Measurements from ENCODE around the gene SLC6A7.

Gene SLC6A7

DNA sequence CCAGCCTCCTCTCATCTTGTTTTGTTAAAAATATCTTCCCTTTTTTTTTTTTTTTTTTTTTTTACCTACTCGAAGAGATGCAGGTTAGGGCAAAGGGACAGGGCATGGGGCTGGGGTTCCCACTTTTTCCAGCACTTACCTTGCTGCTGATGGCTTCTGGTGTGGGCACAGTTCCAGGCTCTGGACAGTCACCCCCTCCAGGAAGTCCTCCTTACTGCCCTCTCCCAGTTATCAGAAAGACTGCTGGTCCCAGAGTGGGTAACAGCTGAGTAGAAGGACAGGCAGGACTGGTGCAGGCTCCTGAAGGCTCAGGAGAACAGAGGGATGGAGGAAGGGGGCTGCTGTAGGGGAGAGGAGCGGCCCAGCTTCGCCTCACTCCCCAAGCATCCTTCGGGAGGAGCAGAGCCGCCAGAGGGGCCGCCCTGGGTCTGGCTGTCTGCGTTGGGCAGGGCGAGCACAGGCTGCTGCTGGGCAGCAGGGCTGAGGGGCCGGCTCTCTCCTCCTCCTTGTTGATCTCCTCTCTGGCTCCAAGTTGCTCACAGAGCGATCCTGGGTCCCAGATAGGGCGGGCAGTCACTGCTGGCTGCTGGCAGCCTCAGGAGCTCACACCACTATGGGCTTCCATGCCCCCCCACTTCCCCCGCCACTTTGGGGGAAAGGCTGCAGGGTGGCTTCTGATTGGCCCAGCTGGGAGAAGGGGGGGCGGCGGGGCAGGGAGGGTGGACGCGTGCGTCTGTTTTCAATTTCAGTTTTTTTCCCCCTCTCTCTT is 34.4 kb upstream of the SLC6A7 start, which contains the start of gene PDGFRB:
PDGFRB (minus strand) TSS at position 588 of the 769 bp plus-strand sequence. CDS start 18,798 bp downstream, outside the sequence.
- peak; percentile 88 for DNase-seq (ENCODE audit: low spot score)

- DNase-seq (ENCODE audit: low spot score): no peak
These were observed 33.9 kb upstream of the SLC6A7 start for GRCh38 chr5:150156027-150156368.

DNA sequence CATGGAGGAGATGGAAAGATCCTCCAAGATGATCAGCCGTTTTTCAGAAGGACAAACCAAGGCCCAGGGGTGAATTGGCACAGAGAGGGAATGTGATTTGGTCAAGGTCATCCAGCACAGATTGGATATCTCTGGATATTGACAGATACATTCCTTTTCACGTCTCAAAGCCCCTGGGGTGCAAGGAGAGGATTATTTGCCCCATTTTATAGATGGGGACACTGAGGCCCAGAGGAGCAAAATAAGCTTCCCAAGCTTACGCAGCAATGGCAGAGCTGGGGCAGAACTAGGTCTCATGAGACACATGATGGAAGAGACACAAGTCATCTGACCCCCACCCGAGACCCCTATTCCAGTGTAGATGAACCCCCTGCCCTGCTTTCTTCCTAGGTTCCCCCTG is 33.3 kb upstream of the SLC6A7 start:
- no peak for DNase-seq (ENCODE audit: low spot score)

DNA sequence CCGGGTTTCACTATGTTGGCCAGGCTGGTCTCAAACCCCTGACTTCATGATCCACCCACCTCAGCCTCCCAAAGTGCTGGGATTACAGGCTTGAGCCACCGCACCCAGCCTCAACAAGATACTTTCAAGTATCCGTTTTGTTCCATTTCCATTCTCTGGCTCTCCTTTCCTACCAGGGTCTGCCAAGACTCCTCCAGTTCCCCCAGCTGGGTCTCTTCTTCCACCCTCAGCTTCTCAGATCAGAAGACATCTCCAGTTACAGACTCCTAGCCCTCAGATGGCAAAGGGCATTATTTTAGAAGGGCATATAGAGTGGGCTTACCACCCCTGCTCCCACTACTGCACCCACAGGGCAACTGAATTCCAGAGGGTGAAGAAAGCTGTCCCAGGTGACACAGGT is 32.7 kb upstream of the SLC6A7 start:
- no peak for DNase-seq (ENCODE audit: low spot score)

DNA sequence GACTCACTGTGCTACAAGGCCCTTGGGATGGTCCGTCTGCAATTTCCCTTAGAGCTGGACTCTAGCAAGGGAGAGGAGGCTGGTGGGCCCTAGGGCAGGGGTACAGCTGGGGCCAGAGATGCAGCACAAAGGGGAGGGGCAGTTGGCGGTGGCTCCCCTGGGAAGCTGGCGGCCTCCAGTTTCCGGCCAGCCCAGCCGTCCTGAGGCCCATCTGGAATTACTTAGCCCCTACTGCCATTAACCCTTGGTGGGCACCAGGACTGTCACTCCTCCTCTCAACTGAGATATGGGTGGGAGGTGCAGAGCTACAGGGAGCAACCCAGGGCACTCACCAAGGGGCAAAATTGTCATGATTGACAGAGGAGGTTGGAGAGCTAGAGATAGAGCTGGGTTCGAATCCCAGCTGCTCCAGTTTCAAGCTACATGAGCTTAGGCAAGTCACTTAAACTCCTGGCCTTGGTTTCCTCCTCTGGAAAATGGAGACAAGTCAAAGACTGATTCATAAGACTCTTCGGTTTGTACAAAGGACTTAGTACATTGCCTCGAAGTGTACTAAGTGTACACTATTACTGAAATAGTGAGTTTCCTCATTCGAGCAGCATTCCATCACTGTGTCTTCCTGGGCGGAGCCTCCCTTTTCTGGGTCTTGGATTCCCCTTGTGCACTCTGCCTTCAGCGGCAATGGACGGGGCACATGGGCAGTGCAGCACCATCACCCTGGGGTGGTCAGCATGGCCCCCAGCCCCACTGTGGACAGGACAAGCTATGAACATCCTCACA is 31.5 kb upstream of the SLC6A7 start:
- no peak for DNase-seq (ENCODE audit: low spot score)

GRCh38 chr5:150159031-150159430 is 30.8 kb upstream of the SLC6A7 start:
- no peak for DNase-seq (ENCODE audit: low spot score)

DNA sequence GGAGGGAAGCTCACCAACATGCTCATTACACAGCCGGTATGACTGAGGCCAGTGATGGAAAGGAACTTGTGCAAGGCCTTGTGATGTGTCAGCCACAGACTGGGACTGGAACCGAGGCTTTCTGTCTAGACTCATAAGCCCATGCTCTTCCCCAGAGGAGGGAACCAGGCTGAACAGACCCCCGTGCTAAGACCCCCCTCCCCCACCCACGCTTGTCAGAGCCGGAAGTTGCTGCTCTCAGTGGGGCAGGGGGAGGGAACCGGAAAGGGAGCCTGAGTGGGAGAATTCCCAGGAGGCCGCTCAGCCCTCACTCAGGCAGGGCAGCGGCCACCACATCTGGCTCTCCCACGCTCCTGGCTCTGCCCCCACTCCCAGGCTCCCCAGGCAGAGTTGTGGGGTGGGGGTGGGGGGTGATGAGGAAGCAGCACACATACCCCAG is 30.1 kb upstream of the SLC6A7 start:
- DNase-seq (ENCODE audit: low spot score): no peak

DNA sequence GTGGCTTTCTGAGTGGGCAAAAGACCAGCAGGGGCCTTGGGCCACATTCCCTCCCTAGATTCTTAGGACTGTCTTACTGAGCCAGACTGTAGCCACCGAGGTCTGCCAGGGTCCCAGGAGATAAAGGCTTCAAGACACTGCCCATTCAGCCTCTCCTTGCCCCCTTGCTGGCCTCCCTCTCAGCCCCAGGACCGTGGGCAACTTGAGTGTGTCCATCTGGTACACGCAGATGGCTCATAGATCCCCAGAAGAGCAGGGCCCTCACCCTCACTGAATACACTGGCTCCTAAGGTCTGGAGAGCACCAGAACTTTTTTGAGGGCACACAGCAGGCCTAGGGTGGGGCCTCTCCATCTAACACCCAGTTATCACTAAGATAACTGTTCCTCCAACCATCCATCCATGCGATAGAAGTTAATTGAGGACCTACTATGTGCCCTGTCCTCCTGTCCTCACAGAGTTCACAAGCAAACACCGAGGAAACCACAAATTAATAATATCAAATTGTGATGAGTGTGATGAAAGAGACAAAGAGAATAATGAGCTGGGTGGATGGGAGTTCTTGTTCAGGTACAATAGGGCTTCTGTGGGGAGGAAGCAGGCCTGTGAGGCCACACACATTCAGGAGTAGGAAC is 29.3 kb upstream of the SLC6A7 start:
- DNase-seq (ENCODE audit: low spot score): no peak

DNA sequence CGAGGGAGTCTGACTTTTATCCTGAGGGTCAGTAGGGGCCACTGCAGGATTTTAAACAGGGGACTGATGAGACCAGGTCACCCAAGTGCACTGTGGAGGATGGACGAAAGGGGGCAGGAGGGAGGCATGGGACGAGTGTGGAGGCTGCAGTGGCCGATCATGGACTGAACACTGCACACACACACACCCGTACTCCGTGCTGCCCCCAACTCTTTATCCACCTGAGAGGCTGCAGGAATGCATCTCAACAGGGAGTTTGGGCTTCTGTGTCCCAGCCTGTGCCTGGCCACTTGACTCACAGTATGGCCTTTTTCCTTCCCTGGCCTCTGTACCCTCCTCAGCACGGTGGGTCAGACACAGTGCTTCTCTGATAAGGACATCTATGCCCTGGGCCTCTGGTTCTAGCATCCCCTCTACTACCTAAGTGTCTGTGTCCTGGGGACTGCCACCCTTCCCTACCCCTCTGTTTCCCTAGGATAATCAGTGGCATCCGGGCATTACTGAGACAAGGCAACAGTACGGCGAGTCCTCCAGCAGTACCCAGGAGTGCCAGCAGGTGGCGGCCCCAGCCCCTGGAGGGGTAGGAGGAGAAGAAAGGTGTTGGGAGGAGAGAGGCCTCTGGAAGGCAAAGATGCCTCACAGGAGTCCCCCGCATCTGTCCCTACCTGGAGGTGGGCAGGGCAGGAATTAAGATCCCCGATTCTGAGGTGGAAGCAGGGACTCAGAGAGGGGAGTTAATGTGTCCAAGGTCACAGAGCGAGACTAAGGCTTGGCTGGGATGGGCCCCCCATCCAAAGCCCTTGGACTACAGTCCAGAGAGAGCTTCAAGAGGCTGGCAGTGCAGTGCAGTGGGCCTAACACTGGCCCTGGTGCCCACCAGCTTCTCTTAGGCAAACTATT is 28.4 kb upstream of the SLC6A7 start:
- DNase-seq (ENCODE audit: low spot score): peak; percentile 76

- no peak for DNase-seq (ENCODE audit: low spot score)
These were observed 27.7 kb upstream of the SLC6A7 start for GRCh38 chr5:150162142-150162513.

DNA sequence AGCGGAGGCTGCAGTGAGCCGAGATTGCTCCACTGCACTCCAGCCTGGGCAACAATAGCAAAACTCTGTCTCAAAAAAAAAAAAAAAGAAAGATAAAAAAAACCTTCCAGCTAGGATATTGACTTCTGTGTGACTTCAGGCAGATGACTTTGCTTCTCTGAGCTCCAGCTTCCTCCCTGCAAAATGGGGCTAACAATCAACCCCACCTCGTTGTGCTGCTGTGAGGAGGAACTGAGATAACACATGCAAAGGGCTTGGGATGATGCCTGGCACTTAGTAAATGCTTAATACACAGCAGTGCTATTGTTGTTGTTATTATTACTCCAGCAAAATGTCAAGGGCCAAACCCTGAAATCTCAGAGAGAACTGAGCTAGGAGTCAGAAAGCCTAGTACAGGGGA is 26.8 kb upstream of the SLC6A7 start:
- DNase-seq (ENCODE audit: low spot score): no peak

GRCh38 chr5:150163547-150164059 is 26.3 kb upstream of the SLC6A7 start:
- DNase-seq (ENCODE audit: low spot score): no peak

DNA sequence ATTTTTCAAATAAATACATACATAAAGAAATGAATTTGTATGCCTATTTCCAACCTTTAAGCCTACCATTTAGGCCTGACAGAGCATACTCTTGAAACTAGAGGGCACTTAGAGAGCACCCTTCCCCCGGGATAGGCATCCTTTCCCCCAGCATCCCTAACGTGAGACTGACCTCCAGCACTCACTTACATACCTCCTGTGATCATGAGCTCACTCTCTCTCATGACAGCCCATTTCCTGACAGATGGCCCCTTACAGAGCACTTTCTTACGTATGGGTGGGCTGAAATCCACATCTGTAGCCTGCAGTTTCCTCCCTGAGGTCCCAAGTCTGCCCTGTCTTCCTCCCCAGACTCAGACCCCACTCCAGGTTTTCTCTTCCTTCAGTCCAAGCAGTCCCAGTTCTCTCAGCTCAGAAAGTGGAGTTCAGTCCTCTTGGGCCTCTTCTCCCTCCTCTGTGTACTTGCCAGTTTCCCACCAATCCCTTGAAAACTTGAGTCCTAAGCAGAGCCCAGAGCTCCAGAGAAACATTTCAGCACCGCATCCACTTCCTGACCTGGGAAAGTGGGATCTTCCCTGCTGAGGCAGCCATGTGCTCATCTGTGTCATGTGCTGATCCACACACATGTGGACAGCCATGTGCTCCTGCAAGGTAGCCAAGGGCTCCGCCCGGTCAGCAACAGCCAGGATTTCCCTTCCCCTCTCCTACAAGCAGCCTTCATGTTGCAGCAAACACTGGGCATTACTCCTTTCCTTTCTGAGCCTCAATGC is 25.5 kb upstream of the SLC6A7 start:
- DNase-seq (ENCODE audit: low spot score): no peak

- no peak for DNase-seq (ENCODE audit: low spot score)
These were observed 23.7 kb upstream of the SLC6A7 start for GRCh38 chr5:150166037-150166649.

DNA sequence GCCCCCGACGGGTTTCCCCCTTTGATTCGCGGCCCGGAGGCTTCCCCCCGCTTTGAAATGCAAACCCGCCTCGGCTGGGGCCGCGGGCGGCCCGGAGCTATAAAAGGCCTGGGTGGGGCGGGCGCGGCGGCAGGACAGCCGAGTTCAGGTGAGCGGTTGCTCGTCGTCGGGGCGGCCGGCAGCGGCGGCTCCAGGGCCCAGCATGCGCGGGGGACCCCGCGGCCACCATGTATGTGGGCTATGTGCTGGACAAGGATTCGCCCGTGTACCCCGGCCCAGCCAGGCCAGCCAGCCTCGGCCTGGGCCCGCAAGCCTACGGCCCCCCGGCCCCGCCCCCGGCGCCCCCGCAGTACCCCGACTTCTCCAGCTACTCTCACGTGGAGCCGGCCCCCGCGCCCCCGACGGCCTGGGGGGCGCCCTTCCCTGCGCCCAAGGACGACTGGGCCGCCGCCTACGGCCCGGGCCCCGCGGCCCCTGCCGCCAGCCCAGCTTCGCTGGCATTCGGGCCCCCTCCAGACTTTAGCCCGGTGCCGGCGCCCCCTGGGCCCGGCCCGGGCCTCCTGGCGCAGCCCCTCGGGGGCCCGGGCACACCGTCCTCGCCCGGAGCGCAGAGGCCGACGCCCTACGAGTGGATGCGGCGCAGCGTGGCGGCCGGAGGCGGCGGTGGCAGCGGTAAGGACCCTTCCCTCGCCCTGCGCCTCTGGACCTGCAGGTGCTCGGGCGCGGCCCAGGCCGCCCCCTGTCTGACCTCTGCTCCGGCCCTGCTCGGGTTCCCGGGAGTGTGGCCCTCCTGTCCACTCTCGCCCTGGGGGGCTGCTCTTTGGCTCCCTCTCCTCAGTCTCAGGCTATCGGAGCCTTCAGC is 23.0 kb upstream of the SLC6A7 start, which contains the start of gene CDX1:
CDX1 (plus strand) TSS at position 129 of the 862 bp plus-strand sequence; CDS start at position 228, 99 bp downstream.
- no peak for DNase-seq (ENCODE audit: low spot score)

DNA sequence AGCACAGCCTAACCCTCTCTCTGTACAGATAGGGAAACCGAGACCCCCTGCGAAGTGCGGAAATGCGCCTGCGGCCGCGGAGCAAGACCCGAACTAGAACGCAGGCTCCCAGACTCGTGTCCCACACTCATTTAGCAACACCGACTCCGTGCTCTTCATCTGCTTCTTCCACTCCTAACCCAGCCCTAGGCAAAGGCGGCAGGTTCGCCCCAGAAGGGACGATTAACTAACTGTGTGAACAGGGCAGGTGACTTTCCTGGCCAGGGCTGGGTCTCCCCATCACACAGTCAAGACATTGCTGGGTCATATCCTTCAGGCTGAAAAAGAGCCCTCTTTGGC is 22.4 kb upstream of the SLC6A7 start:
- no peak for DNase-seq (ENCODE audit: low spot score)

DNA sequence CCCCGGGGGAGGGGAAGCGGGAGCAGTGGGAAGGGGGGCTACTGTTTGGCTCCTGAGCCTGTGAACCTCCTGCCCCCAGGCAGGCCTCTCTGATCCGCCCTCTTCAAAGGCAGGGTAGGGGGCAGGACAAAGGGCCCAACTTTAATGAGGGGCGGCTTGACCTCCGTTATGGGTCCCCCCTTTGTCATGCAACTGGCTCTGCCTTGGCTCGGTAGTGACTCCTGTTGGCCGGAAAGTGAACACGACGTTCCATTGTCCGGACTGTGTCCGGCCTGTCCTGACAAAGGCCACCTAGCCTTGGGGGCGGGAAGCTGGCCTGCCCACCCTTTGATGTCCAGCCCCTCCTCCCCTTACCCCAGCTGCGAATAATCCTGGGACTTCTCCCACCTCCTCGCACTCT is 22.0 kb upstream of the SLC6A7 start:
- no peak for DNase-seq (ENCODE audit: low spot score)

DNA sequence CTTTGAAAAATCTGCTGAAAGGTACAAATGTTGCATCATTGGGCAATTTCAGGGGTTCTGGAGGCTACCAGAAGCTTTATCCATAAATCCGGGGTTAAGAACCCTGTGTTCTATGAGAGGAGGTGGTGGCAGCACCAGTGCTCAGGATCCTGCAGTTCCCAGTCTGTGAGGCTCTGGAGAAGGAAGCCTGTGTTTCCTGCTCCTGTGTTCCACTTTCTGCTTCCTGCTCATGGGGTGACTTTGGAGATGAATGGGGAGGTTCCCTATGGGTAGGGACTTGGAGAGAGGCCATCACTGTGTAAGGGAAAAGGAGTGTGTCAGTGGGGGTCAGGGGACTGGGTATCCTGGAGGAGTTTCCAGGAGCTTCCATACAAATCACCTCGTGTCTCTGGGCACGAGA is 21.0 kb upstream of the SLC6A7 start:
- no peak for DNase-seq (ENCODE audit: low spot score)

DNA sequence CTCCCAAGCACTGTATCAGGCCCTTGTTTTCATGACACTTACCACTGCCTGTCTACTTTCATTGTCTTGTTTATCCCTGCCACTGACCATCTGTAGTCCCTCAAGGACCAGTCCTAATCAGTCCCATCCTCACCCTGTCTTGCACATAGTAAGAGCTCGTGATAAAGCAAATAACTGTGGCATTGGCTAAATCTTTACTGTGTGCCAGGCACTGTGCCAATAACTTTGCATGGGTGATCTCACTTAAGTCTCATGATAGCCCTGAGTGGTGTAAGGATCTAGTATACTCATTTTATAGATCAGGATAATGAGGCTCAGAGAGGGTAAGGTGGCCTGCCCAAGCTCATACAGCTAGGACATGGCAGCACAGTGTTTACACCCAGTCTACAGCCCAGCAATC is 17.7 kb upstream of the SLC6A7 start:
- no peak for DNase-seq (ENCODE audit: low spot score)

DNA sequence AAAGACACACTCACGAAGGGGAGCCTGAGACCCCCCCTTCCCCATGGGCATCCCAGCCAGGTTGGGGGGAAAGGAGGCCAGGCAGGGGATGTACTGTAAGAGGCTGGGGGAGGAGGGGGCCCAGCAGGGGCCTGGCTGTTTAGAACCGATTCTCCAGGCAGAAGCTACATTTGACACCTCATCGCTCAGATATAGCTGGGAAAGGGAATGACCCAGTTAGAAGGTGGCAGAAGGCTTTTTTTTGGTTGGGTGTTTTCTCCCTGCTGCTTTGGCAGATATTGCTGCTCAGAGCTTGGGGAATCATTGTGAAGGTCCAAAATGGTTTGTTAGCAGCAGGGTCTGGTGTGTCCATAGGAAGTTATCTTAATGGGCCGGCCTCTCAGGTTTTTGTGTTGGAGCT is 17.3 kb upstream of the SLC6A7 start:
- DNase-seq (ENCODE audit: low spot score): no peak
